ENCODE results near the gene STX7.

STX7 gene

DNA sequence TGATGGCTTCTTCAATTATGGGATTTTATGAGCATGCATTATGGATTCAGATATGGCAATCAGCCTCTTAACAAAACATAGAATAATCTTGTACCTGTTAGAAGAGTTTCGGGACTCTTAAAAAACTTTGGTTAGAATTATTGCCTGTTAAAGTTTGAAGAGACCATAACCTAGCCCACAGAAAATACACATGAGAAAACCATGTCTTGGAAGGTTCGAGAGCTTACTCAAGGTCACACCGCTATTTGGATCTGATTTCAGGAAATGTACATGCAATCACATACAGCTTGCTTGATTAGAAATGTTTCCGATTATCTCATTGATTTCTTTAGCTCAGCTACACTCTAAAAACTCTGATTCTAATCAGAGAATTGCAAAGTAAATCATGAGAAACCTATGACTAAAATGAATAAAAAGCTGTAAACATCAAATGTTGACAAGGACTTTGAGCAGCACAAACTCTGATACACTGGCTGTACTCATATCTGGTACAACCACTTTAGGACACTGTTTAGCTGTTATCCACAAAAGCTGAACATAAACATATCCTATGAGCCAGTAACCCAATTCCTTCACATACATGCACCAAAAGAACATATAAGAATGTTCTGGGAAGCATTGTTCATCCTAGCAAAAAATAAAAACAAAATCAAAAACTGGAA lies 16.3 kb downstream of the STX7 start:
- no peak for DNase-seq (ENCODE audit: low spot score in 2 of 2)
- Histone ChIP-seq H3K4me1 (peaks cover under 1% of the 10 kb centered on the region; the same call in 1 of the 2 replicates), H3K9me3 (no peaks in the 10 kb centered on the region), H3K4me3 (no peak overlapping the region), H3K27me3 (ENCODE audit: low read depth) (no peaks in the 10 kb centered on the region), H3K36me3 (replicated peaks) (peaks cover 8% of the 10 kb centered on the region)
- in situ Hi-C loops (cut with MboI; ENCODE audit: low sequenced_read_pairs) = no loop called here

DNA sequence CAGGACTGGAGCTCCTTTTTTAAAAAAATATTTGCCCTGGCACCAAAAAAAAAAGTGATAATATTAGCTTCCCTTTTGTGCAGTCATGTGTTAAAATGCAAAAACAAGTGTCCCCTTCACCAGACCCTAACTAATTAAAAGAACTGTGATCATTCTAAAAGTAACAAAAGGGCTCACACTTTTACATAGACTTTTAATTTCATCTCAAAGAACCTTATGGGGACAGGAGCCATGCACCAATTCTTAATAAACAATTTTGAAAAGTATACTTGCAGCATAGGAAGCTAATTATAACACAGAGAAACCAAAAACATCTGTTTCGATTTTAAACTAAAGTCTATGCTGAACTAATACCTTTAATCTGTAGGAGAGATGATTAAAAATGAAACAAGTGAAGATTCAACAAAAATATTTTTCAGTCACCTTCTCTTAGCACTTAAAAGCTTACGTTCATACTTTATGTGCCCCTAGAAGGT lies 17.3 kb downstream of the STX7 start:
- Histone ChIP-seq H3K27me3 (ENCODE audit: low read depth) (no peaks in the 10 kb centered on the region), H3K4me1 (peaks cover 3% of the 10 kb centered on the region; the same call in 1 of the 2 replicates), H3K9me3 (no peaks in the 10 kb centered on the region), H3K36me3 (replicated peaks) (peaks cover 4% of the 10 kb centered on the region), H3K4me3 (no peak overlapping the region)
- in situ Hi-C loops (cut with MboI; ENCODE audit: low sequenced_read_pairs) = no loop called here
- no peak for DNase-seq (ENCODE audit: low spot score in 2 of 2)

DNA sequence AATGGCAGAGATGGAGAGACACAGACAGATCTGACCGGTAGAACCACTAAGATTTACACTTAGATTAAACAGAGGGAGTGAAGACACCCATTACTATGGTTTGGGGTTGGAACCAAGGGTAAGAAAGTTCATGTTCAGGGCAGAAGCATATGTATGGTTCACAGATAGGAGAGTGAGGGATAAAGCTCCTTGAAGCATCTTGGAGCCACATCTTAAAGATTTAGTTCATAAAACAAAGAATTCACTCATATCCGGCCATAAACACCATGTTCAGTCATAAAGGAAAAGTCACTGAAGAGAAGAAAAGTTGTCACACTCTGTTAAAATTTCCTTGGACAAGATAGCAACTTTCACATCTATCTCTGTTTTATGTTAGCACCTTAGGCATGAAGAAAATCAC lies 18.0 kb downstream of the STX7 start:
- Histone ChIP-seq H3K4me3 (no peak overlapping the region), H3K4me1 (peaks cover 3% of the 10 kb centered on the region; the same call in 1 of the 2 replicates), H3K27me3 (ENCODE audit: low read depth) (no peaks in the 10 kb centered on the region), H3K9me3 (no peaks in the 10 kb centered on the region), H3K36me3 (replicated peaks) (peaks cover 4% of the 10 kb centered on the region)
- in situ Hi-C loops (cut with MboI; ENCODE audit: low sequenced_read_pairs) = no loop called here
- DNase-seq (ENCODE audit: low spot score in 2 of 2) = no peak

DNA sequence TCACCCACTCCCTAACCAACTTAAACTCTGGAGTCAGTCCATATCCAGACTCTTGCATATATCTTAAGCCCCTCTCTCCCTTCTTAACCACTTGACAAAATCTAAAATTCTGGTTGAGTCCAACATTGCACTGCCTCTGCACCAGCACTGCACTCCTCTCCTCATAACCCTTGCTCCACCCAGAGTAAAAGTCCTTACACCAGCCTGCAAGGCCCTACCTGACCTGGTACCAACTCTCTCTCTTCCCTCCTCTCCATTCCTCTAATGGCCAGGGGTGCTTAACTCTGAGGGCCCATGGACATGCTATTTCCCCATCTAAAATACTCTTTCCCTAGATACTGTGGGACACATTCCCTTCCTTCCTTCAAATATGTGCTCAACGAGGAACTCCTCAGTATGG lies 21.0 kb downstream of the STX7 start:
- Histone ChIP-seq H3K36me3 (replicated peaks) (peaks cover 4% of the 10 kb centered on the region), H3K9me3 (no peaks in the 10 kb centered on the region), H3K4me3 (no peak overlapping the region), H3K4me1 (peaks cover 3% of the 10 kb centered on the region; the same call in 1 of the 2 replicates), H3K27me3 (ENCODE audit: low read depth) (no peaks in the 10 kb centered on the region)
- in situ Hi-C loops (cut with MboI; ENCODE audit: low sequenced_read_pairs) = no loop called here
- no peak for DNase-seq (ENCODE audit: low spot score in 2 of 2)

GRCh38 chr6:132491303-132491702 lies 21.6 kb downstream of the STX7 start:
- Histone ChIP-seq H3K9me3 (no peaks in the 10 kb centered on the region), H3K27me3 (ENCODE audit: low read depth) (no peaks in the 10 kb centered on the region), H3K36me3 (replicated peaks) (peaks cover 4% of the 10 kb centered on the region), H3K4me1 (peaks cover 3% of the 10 kb centered on the region; the same call in 1 of the 2 replicates), H3K4me3 (no peak overlapping the region)
- in situ Hi-C loops (cut with MboI; ENCODE audit: low sequenced_read_pairs) = no loop called here
- DNase-seq (ENCODE audit: low spot score in 2 of 2) = peak in 1 of 2 experiments; percentile 12

- in situ Hi-C loops (cut with MboI; ENCODE audit: low sequenced_read_pairs) = no loop called here
- Histone ChIP-seq H3K9me3 (no peaks in the 10 kb centered on the region), H3K27me3 (ENCODE audit: low read depth) (no peaks in the 10 kb centered on the region), H3K4me3 (no peak overlapping the region), H3K36me3 (replicated peaks) (peaks cover 4% of the 10 kb centered on the region), H3K4me1 (peaks cover 3% of the 10 kb centered on the region; the same call in 1 of the 2 replicates)
- DNase-seq (ENCODE audit: low spot score in 2 of 2) = no peak
Observed at GRCh38 chr6:132490478-132491204, 22.3 kb downstream of the STX7 start.

GRCh38 chr6:132490024-132490423 lies 22.9 kb downstream of the STX7 start:
- H3K4me1 ChIP-seq = peaks cover 3% of the 10 kb centered on the region; the same call in 1 of the 2 replicates

GRCh38 chr6:132489376-132489775 lies 23.5 kb downstream of the STX7 start:
- DNase-seq (ENCODE audit: low spot score in 2 of 2) = no peak
- in situ Hi-C loops (cut with MboI; ENCODE audit: low sequenced_read_pairs) = loop anchor here (10.0 kb wide), 1 partner anchor 215 kb away; no protein-coding TSS in a partner anchor
- Histone ChIP-seq H3K4me3 (no peak overlapping the region), H3K36me3 (replicated peaks) (peaks cover 4% of the 10 kb centered on the region), H3K4me1 (peaks cover 3% of the 10 kb centered on the region; the same call in 1 of the 2 replicates), H3K27me3 (ENCODE audit: low read depth) (no peaks in the 10 kb centered on the region), H3K9me3 (no peaks in the 10 kb centered on the region)

More at GRCh38 chr6:132490024-132490423, 22.9 kb downstream of the STX7 start:
- no peaks in the 10 kb centered on the region for H3K27me3 ChIP-seq (ENCODE audit: low read depth)
- in situ Hi-C loops (cut with MboI; ENCODE audit: low sequenced_read_pairs) = no loop called here
- H3K36me3 ChIP-seq (replicated peaks) = peaks cover 4% of the 10 kb centered on the region
- H3K9me3 ChIP-seq = no peaks in the 10 kb centered on the region
- no peak for DNase-seq (ENCODE audit: low spot score in 2 of 2)
- H3K4me3 ChIP-seq = no peak overlapping the region

DNA sequence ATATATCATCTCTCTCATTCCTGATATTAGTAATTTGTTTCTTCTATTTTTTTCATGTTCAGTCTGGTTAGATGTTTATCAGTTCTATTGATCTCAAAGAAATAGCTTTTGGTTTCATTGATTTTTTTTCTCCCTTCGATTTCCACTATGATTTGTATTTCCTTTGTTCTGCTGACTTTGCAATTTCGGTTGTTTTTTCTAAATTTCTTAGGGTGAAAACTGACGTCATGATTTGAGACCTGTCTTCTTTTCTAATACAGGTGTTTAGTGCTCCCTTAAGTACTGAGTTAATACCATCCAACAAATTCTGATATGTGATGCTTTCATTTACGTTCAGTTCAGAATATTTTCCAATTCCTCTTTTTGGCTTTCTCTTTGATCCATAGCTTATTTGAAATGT lies 25.2 kb downstream of the STX7 start:
- no peaks in the 10 kb centered on the region for H3K9me3 ChIP-seq
- no peaks in the 10 kb centered on the region for H3K36me3 ChIP-seq (replicated peaks)
- in situ Hi-C loops (cut with MboI; ENCODE audit: low sequenced_read_pairs) = loop anchor here (10.0 kb wide), 1 partner anchor 213 kb away; no protein-coding TSS in a partner anchor
- DNase-seq (ENCODE audit: low spot score in 2 of 2) = no peak
- H3K4me3 ChIP-seq = no peak overlapping the region
- H3K4me1 ChIP-seq = peaks cover 3% of the 10 kb centered on the region; the same call in 1 of the 2 replicates
- H3K27me3 ChIP-seq (ENCODE audit: low read depth) = no peaks in the 10 kb centered on the region

DNA sequence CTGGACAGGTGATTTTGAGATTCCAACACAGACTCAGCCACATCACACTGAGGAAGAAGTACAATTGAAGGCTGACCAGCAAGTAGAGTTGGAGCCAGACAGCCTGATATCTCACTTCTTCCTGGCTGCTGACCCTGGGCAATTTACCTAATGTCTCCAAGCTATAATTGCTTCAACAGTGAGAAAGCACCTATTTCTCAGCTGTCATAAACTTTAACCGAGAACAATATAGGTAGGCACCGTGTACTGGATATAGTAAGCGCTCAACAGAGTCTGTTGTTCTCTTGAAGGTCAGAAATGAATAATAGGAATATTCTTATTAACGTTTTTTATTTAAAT lies 28.3 kb downstream of the STX7 start:
- H3K9me3 ChIP-seq = no peaks in the 10 kb centered on the region
- no peaks in the 10 kb centered on the region for H3K36me3 ChIP-seq (replicated peaks)
- H3K4me1 ChIP-seq = no peaks in the 10 kb centered on the region
- H3K27me3 ChIP-seq (ENCODE audit: low read depth) = no peaks in the 10 kb centered on the region
- DNase-seq (ENCODE audit: low spot score in 2 of 2) = no peak
- H3K4me3 ChIP-seq = no peak overlapping the region
- in situ Hi-C loops (cut with MboI; ENCODE audit: low sequenced_read_pairs) = loop anchor here (5.0 to 10.0 kb wide), 2 partner anchors 210 to 562 kb away; no protein-coding TSS in a partner anchor

- in situ Hi-C loops (cut with MboI; ENCODE audit: low sequenced_read_pairs) = loop anchor here (5.0 to 10.0 kb wide), 2 partner anchors 209 to 562 kb away; no protein-coding TSS in a partner anchor
- Histone ChIP-seq H3K36me3 (replicated peaks) (no peaks in the 10 kb centered on the region), H3K4me1 (no peaks in the 10 kb centered on the region), H3K4me3 (no peak overlapping the region), H3K27me3 (ENCODE audit: low read depth) (no peaks in the 10 kb centered on the region), H3K9me3 (no peaks in the 10 kb centered on the region)
- DNase-seq (ENCODE audit: low spot score in 2 of 2) = peak; percentile 28 to 63
Observed at GRCh38 chr6:132483779-132484679, 28.9 kb downstream of the STX7 start.

GRCh38 chr6:132482581-132482980 lies 30.3 kb downstream of the STX7 start:
- no peak for DNase-seq (ENCODE audit: low spot score in 2 of 2)
- no peaks in the 10 kb centered on the region for H3K9me3 ChIP-seq
- H3K27me3 ChIP-seq (ENCODE audit: low read depth) = no peaks in the 10 kb centered on the region
- no peak overlapping the region for H3K4me3 ChIP-seq
- in situ Hi-C loops (cut with MboI; ENCODE audit: low sequenced_read_pairs) = loop anchor here (5.0 to 10.0 kb wide), 2 partner anchors 208 to 560 kb away; no protein-coding TSS in a partner anchor
- H3K36me3 ChIP-seq (replicated peaks) = no peaks in the 10 kb centered on the region
- no peaks in the 10 kb centered on the region for H3K4me1 ChIP-seq

GRCh38 chr6:132481189-132481588 lies 31.7 kb downstream of the STX7 start:
- in situ Hi-C loops (cut with MboI; ENCODE audit: low sequenced_read_pairs) = loop anchor here (5.0 to 10.0 kb wide), 2 partner anchors 206 to 559 kb away; no protein-coding TSS in a partner anchor
- H3K27me3 ChIP-seq (ENCODE audit: low read depth) = no peaks in the 10 kb centered on the region
- H3K4me1 ChIP-seq = peaks cover 6% of the 10 kb centered on the region
- no peaks in the 10 kb centered on the region for H3K36me3 ChIP-seq (replicated peaks)
- no peaks in the 10 kb centered on the region for H3K9me3 ChIP-seq
- no peak for DNase-seq (ENCODE audit: low spot score in 2 of 2)
- H3K4me3 ChIP-seq = no peak overlapping the region

Measured in HAP-1 (cell line).